GM19397 (cell line): ENCODE results near the gene CENPF.
A peak's percentile ranks its signal among the peaks of the same experiment; 100 is the strongest.
"Not testable (repeated sequence)": the region's sequence is repeated elsewhere in the genome, so short reads cannot be mapped to it uniquely, and the experiment has no call there.

Experiments used
- ATAC-seq: cut with Tn5 transposase; IDR thresholded peaks from one replicate; pipeline ENCODE4 v1.9.1; 2021; ENCODE audit warnings: mild to moderate bottlenecking, moderate library complexity; ENCODE audit not compliant: unreplicated experiment

Gene CENPF, protein sequence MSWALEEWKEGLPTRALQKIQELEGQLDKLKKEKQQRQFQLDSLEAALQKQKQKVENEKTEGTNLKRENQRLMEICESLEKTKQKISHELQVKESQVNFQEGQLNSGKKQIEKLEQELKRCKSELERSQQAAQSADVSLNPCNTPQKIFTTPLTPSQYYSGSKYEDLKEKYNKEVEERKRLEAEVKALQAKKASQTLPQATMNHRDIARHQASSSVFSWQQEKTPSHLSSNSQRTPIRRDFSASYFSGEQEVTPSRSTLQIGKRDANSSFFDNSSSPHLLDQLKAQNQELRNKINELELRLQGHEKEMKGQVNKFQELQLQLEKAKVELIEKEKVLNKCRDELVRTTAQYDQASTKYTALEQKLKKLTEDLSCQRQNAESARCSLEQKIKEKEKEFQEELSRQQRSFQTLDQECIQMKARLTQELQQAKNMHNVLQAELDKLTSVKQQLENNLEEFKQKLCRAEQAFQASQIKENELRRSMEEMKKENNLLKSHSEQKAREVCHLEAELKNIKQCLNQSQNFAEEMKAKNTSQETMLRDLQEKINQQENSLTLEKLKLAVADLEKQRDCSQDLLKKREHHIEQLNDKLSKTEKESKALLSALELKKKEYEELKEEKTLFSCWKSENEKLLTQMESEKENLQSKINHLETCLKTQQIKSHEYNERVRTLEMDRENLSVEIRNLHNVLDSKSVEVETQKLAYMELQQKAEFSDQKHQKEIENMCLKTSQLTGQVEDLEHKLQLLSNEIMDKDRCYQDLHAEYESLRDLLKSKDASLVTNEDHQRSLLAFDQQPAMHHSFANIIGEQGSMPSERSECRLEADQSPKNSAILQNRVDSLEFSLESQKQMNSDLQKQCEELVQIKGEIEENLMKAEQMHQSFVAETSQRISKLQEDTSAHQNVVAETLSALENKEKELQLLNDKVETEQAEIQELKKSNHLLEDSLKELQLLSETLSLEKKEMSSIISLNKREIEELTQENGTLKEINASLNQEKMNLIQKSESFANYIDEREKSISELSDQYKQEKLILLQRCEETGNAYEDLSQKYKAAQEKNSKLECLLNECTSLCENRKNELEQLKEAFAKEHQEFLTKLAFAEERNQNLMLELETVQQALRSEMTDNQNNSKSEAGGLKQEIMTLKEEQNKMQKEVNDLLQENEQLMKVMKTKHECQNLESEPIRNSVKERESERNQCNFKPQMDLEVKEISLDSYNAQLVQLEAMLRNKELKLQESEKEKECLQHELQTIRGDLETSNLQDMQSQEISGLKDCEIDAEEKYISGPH (N-terminal part only)

DNA sequence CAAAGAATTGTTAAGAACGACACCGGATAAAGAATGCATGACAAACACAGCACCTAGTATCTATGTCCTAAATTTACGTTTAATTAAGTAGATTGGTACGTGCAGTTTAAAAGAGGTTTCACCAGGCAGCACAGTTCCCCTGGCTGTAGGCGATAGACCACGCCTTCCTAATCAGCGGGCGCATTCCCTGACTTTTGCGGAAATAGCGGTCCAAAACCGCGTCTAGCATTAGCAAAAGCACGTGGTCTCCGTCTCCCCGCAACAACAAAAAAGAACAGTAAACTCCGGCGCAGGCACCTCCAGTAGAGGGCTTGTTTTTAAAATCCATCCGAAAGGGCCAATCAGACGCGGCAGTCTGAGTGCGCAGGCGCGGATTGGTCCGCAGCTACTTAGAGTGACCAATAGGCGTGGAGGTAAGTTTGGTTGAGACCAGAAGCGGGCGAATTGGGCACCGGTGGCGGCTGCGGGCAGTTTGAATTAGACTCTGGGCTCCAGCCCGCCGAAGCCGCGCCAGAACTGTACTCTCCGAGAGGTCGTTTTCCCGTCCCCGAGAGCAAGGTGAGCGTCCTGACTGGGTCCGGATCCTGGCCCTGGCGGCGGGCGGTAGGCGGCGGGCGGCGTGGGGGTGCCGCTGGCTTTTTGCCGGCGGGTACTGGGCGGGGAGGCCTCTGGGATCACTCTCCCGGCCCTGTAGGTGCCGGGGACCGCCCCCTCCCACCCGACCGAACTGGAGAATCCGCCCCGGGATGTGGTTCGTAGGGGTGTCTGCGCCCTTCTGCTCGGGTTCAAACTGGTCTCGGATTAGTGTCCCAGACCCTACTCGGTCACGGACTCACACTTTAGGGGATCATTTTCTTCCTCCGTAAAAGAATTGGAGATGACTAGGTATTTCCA is at the start of gene CENPF:
CENPF (plus strand) TSS at position 432 of the 894 bp plus-strand sequence. CDS start 10,560 bp downstream, outside the sequence.
- ATAC-seq: peak; percentile 99

DNA sequence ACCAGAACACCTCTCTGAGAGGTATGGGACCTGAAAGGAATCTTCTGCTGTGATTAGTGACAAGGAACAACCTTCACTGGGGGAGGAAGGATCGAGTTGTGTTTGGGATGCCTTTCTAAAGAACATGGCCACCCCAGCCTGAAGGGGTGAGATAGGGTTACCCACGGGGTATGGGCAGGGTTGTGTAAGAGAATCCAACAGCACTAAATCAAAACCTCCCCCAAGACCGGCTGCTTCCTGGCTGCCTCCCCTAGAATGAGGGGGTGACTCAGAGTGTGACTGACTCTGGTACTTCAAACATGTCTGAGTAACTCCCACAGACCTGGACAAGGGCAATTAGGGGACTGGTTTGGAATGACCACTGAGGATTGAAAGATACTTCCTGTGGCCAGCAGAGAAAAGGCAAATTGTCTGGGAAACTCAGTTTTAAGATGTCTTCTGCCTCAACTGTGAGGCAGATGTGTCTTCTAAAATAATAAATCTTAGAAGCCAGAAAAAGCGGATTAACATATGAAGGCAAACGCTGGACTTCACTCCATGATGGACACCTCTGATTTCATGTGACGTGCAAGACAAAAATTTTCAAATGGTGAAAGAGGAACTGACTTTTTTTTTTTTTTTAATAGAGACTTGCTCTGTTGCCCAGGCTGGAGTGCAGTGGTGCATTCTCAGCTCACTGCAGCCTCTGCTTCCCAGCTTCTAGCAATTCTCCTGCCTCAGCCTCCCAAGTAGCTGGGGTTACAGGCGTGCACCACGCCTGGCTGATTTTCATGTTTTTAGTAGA is 44.9 kb upstream of the CENPF start:
- ATAC-seq: no peak

DNA sequence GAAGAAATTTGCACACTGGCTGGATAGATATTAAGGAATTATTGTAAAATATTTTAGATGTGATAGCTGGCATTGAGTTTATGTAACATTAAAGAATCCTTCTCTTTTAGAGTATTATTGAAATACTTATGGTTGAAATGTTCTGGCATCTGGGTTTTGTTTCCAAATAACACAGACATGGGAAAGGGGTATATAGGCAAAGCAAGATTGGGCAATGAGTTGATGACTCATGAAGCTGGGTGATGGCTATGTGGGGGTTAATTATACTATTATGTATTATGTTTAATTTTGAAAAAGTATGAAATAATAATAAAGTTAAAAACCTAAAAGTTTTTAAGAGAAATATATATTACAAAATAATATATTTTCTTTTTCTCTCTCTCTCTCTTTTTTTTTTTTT is 39.1 kb upstream of the CENPF start:
- ATAC-seq: no peak

DNA sequence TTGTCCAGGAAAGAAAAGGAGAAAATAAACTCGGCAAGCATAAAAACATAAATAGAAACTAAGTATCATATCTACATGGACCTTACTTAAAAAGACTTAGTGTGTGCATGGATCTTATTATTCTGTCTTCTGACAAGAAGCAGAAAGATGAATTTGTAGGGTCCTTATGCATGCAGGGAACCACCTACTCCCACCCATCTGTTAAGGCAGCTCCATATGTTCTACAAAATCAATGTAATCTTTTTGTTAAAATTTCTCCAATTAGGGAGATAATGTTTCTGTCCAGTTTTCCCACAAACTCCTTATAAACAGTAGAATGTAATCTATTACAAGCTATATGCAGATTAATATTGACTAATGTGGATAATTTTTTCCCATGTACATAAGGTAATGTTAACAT is 37.7 kb upstream of the CENPF start:
- no peak for ATAC-seq

DNA sequence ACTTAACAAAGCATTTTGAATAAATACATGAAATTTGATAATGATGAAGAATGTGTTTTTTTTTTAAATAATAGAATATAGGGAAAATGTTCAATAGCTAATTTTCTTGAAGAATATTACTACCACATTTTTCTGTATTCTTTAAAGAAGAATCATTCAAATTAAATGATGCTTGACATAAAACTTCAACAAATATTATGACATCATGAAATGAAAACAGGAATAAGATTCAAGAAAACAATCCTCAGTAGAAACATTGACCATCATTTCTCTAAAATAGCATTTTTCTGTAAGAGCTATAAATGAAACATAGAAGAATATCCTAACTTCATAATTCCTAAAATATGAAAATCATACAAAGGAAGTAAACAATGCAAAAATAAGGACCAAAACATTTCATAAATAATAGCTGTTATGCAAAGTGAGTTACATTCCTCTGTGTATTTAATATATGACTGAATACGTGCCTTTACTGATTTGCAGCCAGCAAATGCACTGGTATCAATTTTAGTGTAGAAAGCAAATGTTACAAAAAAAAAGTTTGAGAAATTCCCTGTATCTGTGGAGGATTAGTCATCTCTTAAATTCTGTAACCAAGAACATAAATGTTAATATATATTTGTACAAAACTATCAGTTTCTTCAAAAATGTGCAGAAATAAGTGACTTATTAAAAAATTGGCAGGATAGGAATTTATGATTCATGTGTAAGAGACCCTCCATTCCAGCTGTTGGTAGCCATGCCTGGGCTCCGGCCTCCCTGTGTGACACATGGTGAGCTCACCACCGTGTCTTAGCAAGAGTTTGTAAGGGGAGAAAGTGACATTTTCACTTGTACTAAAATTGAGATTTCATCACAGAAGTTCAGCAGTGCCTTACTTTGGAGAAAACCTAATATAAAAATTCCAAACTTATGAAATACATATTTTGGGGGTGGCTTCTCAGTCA is 36.6 kb upstream of the CENPF start:
- no peak for ATAC-seq

DNA sequence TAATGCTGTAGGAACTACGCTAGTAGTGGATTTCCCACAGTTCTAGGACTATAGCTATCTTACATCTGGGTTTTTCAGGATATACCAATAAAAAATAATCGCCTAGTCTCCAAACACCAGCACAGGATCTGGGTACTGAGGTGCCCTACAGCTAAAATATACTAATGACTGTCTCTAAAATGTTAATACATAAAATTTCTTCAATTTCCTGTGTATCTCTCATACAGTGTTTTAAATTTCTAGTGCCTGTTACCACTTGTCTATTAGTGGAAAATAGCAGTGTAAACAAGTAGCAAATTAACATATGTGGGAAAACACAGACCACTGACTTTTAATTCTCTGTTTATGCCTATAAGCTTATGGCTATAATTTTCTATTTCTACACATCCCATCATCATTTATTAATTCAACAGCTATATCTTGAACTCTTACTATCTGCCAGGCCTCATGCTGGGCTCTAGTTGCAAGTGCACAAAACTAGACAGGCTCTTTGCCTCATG is 35.5 kb upstream of the CENPF start:
- ATAC-seq: no peak

DNA sequence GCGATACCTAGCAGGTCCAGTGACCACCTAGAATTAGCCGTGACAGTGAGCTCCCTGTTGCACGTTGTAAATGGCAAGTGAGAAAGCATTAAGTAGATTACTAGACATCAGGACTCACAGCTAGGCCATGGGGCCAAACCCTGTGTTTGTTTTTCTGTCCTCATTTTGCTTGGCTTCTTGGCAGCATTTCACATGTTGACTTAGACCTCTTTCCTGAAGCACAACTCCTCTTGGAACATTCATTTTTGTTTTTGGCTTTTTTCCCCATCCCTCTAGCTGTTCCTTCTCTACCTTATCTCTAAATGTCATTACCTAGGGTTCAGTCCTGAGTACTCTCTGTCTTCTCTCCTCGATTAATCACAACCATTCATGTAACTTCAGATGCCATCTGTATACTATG is 34.7 kb upstream of the CENPF start:
- no peak for ATAC-seq

DNA sequence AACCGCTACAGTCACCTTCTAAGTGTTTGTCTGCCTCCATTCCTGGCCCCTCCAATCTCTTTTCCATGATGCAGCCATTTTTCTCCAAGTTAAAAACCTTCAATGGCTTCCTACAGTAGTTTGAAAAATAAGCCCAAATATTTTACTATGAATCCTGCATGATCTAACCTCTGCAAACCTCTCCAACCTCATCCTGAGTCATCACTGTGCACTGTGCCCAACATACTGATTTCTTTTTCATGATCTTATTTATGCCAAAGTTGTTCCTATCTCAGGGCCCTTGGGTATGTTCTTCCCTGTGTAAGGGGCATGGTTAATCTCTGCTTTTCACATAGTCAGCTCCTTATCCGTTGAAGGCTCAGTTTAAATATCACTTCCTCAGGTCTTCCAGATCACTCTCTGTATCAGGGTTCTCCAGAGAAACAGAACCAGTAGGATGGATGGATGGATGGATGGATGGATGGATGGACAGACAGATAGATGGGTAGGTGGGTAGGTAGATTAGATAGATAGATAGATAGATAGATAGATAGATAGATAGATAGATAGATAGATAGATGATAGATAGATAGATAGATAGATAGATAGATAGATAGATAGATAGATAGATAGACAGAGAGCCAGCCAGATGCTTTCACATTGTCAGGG is 33.5 kb upstream of the CENPF start:
- ATAC-seq: no peak

DNA sequence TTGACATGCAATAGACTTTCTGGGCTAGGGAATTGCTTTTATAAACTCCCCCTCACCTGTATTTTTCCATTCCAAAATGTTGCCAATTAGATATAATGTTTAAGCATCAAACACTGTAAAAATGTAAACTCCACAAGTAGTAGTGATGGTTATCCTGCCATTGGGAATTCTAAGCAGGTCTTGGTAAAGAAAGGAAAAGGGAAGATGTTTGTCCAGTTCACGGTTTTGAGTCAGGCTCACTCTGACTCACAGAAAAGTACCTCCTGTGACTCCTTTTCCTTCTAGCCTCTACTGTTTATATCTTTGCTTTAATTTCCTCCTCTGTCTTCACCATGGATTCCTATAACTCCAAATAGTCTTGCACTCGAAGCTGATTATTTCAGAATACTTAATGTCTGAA is 32.6 kb upstream of the CENPF start:
- ATAC-seq: no peak

DNA sequence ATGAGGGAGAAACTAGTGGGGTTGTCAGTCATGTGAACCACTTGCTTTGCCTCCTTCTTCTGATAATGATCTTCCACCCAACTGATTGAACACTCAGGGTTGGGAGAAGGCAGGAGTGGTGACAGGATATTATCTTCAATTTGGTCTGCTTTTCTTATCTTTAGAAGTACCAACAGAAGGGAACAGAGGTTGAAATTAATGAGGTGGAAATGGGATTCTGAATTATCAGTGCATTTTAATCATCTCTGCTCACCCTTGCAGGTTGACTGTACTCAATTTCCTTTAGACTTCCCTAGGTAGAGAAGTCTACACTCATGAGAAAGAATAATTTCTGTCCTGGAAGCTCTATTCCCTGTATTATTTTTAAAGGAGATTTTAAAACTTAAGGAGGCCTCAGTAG is 31.7 kb upstream of the CENPF start:
- ATAC-seq: no peak

DNA sequence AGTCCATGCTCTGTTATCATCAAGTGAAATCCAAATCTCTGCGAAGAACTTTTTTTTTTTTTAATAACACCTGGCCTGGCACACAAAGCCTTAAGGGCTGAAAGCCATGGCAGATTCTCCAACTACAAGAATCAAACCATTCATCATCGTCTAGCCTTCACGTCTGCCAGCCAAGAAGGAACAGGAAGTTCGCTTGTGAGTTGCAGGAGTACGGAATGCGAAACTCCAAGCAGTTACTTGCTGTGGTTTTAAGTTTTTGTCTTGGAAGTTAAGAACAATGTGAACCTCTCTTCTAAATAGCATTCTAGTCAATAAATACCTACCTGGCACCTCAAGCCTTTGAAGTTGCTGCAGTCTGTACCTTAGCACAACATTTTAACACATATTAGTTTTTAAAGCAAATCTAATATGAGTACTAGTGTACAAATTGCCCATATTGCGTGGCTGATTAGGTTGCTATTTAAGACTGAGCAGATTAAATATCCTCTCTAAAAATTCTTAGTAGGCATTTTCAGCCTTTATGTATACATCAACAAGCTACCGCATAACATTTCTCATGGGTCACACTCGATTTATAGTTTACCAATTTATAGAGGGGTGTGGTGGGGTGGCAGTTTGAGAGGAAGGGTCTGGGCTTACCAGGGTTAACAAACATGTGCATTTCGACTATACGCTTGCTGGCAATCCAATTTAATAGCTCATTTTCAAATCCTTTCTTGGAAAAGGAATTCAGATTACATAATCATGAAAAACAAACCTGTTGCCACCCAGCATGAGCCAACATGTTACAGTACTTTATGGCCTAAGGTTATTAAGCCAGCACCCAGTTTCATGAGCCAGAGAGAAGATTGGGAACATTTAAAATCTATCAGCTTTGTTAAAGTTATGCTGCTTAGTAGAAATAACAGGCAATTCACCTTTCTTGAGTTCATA is 29.3 kb upstream of the CENPF start:
- ATAC-seq: no peak

DNA sequence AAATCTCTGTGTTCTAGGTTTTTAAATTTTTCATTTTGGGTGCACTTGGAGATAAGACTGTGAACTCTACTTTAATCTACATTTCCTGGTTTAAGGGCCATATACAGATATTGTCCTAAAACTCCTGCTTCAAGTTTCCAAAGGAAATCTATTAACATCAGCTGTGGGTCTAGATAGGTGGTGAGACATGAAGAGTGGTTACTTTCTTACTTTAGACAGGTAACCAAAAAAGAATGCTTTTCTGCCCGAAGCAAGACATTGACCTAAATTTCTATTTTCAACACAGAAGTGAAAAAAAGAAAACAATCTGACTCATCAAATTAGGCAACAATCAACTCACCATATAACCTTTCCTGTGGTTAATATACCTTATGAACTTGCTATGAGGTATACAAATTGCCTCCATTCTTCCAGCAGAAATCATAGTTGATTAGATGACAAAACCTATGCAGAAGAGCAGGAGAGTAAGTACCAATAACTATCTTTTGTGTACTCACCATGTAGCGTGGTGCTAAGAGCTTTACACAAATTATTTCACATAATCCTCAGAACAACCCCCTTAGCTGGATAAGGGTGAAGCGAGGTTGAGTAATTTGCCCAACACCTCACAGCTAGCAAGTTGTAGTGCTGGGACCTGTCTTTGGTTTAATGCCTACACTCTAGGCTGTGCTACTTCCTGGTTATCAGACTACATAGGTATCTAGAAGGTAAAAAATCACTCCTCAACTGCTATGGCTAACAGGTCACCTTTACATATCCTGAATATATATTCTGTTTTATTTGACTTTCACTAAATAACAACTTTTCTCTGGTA is 28.2 kb upstream of the CENPF start:
- no peak for ATAC-seq

DNA sequence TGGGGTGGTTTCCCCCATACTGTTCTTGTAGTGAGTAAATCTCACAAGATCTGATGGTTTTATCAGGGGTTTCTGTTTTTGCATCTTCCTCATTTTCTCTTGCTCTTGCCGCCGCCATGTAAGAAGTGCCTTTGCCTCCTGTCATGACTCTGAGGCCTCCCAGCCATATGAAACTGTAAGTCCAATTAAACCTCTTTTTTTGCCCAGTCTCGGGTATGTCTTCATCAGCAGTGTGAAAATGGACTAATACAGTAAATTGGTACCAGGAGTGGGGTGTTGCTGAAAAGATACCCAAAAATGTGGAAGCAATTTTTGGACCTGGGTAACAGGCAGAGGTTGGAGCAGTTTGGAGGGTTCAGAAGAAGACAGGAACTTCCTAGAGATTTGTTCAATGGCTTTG is 26.9 kb upstream of the CENPF start:
- not testable (repeated sequence) for ATAC-seq

DNA sequence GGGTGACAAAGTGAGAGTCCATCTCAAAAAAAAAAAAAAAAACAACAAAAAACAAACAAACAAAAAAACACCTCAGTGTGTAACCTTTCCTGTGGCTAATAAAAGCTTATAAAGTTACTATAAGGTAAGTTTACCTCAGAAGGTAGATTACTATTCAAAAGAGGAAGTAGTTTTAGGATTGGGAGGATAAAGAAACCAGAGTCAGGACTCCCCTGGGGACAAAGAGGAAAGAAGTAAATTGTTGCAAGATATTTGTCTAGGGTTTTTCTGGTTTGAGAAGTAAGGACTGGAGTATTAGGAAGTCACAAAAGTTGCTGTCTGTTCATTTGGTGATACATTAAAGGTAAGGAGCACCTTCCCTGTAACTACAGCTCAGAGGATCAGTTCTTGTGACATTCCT is 23.8 kb upstream of the CENPF start:
- ATAC-seq: no peak

DNA sequence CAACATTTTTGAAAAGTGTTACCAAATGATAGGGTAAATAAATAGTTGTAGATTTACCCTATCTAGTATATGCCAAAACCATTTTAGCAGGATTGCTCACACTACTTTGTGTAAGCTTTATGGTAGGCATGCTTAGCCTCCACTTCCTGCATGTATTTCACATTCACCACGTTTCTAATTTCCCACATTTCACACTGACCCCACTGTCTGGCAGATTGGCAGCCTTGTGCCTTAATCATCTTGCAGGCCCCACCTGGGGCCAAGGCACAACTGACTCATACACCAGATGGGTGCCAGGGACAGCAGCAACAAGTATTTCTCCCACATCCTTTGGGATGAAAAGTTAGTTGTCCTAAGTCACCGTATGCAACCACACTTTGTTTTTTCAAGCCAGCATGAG is 21.2 kb upstream of the CENPF start:
- no peak for ATAC-seq
